IMR-90 (cell line): Measurements from ENCODE around the gene CABP7. TPM values are rescaled to one million over a fixed set of nuclear protein-coding genes. Genes with fewer than 3 reads are reported as not detected.

Source experiments
- ATAC-seq: fragments of 200-7000 bp; cut with Tn5 transposase; 2 replicates; pipeline ENCODE4 v1.9.1; 2020; ENCODE audit warnings: low read depth, mild to moderate bottlenecking, moderate library complexity
- BruUV-seq: library from RNA; stranded (reverse); fragments of 400-500 nt; replicated peaks from 2 replicates; lab custom pipeline; 2021; lab: Mats Ljungman, UMichigan
- CTCF ChIA-PET: fragments of 300-600 bp; formaldehyde crosslinking; extraction: SDS; loops from one replicate; lab custom pipeline; 2021; ENCODE audit warnings: antibody characterized with exemption; lab: Yijun Ruan, JAX
- POLR2A ChIA-PET: fragments of 300-600 bp; sonication (Branson Sonifier 250); formaldehyde crosslinking; loops from one replicate; lab custom pipeline; 2022; ENCODE audit warnings: antibody characterized with exemption; ENCODE audit not compliant: unreplicated experiment; lab: Charles Lee
- DNase-seq: peaks from one replicate; pipeline ENCODE4 v3.0.0; 2013
- H2AFZ ChIP-seq: replicated peaks from 2 replicates; pipeline ENCODE3; 2013; ENCODE audit warnings: low read length, mild to moderate bottlenecking; ENCODE audit not compliant: poor library complexity
- H2AK5ac ChIP-seq: 2 replicates; pipeline ENCODE4 v1.6.1; 2013; ENCODE audit warnings: low read depth, low read length, inconsistent platforms
- H2AK9ac ChIP-seq: replicated peaks from 2 replicates; pipeline ENCODE3; 2013; ENCODE audit warnings: mild to moderate bottlenecking, low read depth, low read length, moderate library complexity; ENCODE audit not compliant: poor library complexity
- H2BK120ac ChIP-seq: 2 replicates; pipeline ENCODE4 v1.6.1; 2013; ENCODE audit warnings: low read depth, low read length, inconsistent platforms
- H2BK15ac ChIP-seq: 3 replicates; pipeline ENCODE4 v1.6.1; 2013; ENCODE audit warnings: low read depth, low read length, inconsistent platforms
- H2BK20ac ChIP-seq: 2 replicates; pipeline ENCODE4 v1.6.1; 2013; ENCODE audit warnings: low read depth, mild to moderate bottlenecking, inconsistent platforms, low read length, moderate library complexity
- H2BK5ac ChIP-seq: 2 replicates; pipeline ENCODE4 v1.6.1; 2013; ENCODE audit warnings: mild to moderate bottlenecking, low read depth, low read length, inconsistent platforms; ENCODE audit not compliant: poor library complexity, severe bottlenecking
- H3K14ac ChIP-seq: replicated peaks from 2 replicates; pipeline ENCODE4 v1.6.1; 2013; ENCODE audit warnings: low read depth, low read length, inconsistent platforms
- H3K18ac ChIP-seq: 2 replicates; pipeline ENCODE4 v1.6.1; 2013; ENCODE audit warnings: low read depth, low read length, control low read depth
- H3K23ac ChIP-seq: 2 replicates; pipeline ENCODE4 v1.6.1; 2013; ENCODE audit warnings: low read depth, low read length, inconsistent platforms
- H3K27ac ChIP-seq: 2 replicates; pipeline ENCODE4 v1.5.1; 2013; ENCODE audit warnings: mild to moderate bottlenecking, control low read depth, low read length; ENCODE audit not compliant: insufficient read depth
- H3K27me3 ChIP-seq: 2 replicates; pipeline ENCODE4 v1.6.1; 2013; ENCODE audit warnings: low read length; ENCODE audit not compliant: control insufficient read depth, insufficient read depth
- H3K36me3 ChIP-seq: 2 replicates; pipeline ENCODE4 v1.6.1; 2013; ENCODE audit warnings: low read length, mixed read lengths; ENCODE audit not compliant: control insufficient read depth, insufficient read depth
- H3K4ac ChIP-seq: 2 replicates; pipeline ENCODE4 v1.6.1; 2013; ENCODE audit warnings: low read depth, low read length, inconsistent platforms
- H3K4me1 ChIP-seq: 2 replicates; pipeline ENCODE4 v1.6.1; 2013; ENCODE audit warnings: low read length, mixed read lengths; ENCODE audit not compliant: control insufficient read depth, insufficient read depth
- H3K4me2 ChIP-seq: 2 replicates; pipeline ENCODE4 v1.6.1; 2013; ENCODE audit warnings: low read depth, mild to moderate bottlenecking, control low read depth, low read length, moderate library complexity
- H3K4me3 ChIP-seq: 2 replicates; pipeline ENCODE4 v1.5.1; 2013; ENCODE audit warnings: low read depth, mild to moderate bottlenecking, control low read depth, low read length, moderate library complexity; ENCODE audit not compliant: insufficient read depth
- H3K56ac ChIP-seq: 2 replicates; pipeline ENCODE4 v1.6.1; 2013; ENCODE audit warnings: low read length, inconsistent platforms; ENCODE audit not compliant: insufficient read depth; ENCODE audit errors: extremely low read depth
- H3K79me1 ChIP-seq, 2 experiments: 2 replicates each; pipeline ENCODE4 v1.6.1; 2013; ENCODE audit warnings: low read length in 2 of 2, inconsistent platforms in 1 of 2, low read depth in 1 of 2
- H3K9ac ChIP-seq: 2 replicates; pipeline ENCODE4 v1.6.1; 2013; ENCODE audit warnings: low read depth, low read length, control low read depth
- H3K9me1 ChIP-seq: 2 replicates; pipeline ENCODE4 v1.6.1; 2013; ENCODE audit warnings: low read length, inconsistent platforms; ENCODE audit not compliant: insufficient read depth
- H3K9me3 ChIP-seq: 2 replicates; pipeline ENCODE4 v1.6.1; 2013; ENCODE audit warnings: low read length; ENCODE audit not compliant: control insufficient read depth, insufficient read depth
- H4K20me1 ChIP-seq: 2 replicates; pipeline ENCODE4 v1.6.1; 2013; ENCODE audit warnings: low read length, inconsistent platforms; ENCODE audit not compliant: insufficient read depth
- H4K5ac ChIP-seq: 2 replicates; pipeline ENCODE4 v1.6.1; 2013; ENCODE audit warnings: mild to moderate bottlenecking, low read depth, low read length, control low read depth
- H4K8ac ChIP-seq, 2 experiments: 2 replicates each; pipeline ENCODE4 v1.6.1; 2013; ENCODE audit warnings: low read depth in 2 of 2, low read length in 2 of 2, control low read depth in 1 of 2, inconsistent platforms in 1 of 2
- H4K91ac ChIP-seq: 2 replicates; pipeline ENCODE4 v1.6.1; 2013; ENCODE audit warnings: low read depth, low read length, inconsistent platforms; ENCODE audit not compliant: insufficient read depth
- CTCF ChIP-seq: conservative IDR thresholded peaks from 2 replicates; pipeline ENCODE4 v1.5.1; 2012; ENCODE audit warnings: mild to moderate bottlenecking, low read depth, low read length, improper control_type of control experiment
- ELK1 ChIP-seq: fragments of 150-350 bp; IDR thresholded peaks from 2 replicates; pipeline ENCODE4 v1.6.1; 2016; ENCODE audit warnings: low read depth, mild to moderate bottlenecking, low read length, moderate library complexity, borderline replicate concordance
- MAFK ChIP-seq: IDR thresholded peaks from 2 replicates; pipeline ENCODE4 v1.6.1; 2012; ENCODE audit warnings: low read depth, low read length, improper control_type of control experiment
- WGBS, 2 experiments: methylation state at CpG; one replicate each; pipeline versions ENCODE4 v1.1.5 to v1.1.7; 2013; ENCODE audit warnings: missing lambda C conversion rate in 2 of 2; ENCODE audit not compliant: insufficient read length in 1 of 2; ENCODE audit errors: extremely low coverage in 2 of 2; 5-methylcytosine and 5-hydroxymethylcytosine counted together
- dilution Hi-C: fragments of 300-500 bp; cut with HindIII; formaldehyde crosslinking; loops from one replicate; pipeline ENCODE4 v1.14.3; 2018; ENCODE audit warnings: low sequenced_read_pairs; ENCODE audit not compliant: unreplicated experiment
- in situ Hi-C: fragments of 300-500 bp; cut with MboI; formaldehyde crosslinking; loops from 3 replicates; pipeline ENCODE4 v1.14.3; 2019; ENCODE audit warnings: low sequenced_read_pairs, inconsistent platforms, mixed read lengths
- intact Hi-C: fragments of 100-400 bp; cut with micrococcal nuclease; formaldehyde crosslinking; loops from 2 replicates; pipeline ENCODE4 v1.10.0; 2022
- polyA plus RNA-seq, 3 experiments: library from polyadenylated mRNA; depleted of rRNA; stranded (reverse); fragments of >200 nt; gene quantifications; 2 replicates each; pipeline ENCODE4 v1.2.3, GENCODE V29; 2012; ENCODE audit warnings: low replicate concordance in 1 of 3
- total RNA-seq: library from RNA; depleted of rRNA; stranded (reverse); fragments of >200 nt; gene quantifications from 2 replicates; pipeline ENCODE4 v1.2.3, GENCODE V29; 2012

The CABP7 gene
- total and polyA plus RNA-seq, 2 of the 4 experiments (the other 2 are of a cell fraction), result under 0.01 to 0.03 TPM

GRCh38 chr22:29731058-29731850, 11.5 kb downstream of the CABP7 start:
- in situ Hi-C loops, result no loop called here
- no peak overlapping the region for H2AK5ac ChIP-seq
- no peak overlapping the region for H4K8ac ChIP-seq
- 80% methylated on average over 8 of the region's 18 CpGs; no CpG with 5 or more reads in 1 of the 2 experiments for WGBS, 2 experiments
- no peak overlapping the region for H3K14ac ChIP-seq
- H2BK20ac ChIP-seq, result no peak overlapping the region
- H2AFZ ChIP-seq, result no peak overlapping the region
- DNase-seq (no peak), ATAC-seq (no peak)
- H3K56ac ChIP-seq, result no peak overlapping the region
- no peaks in the 10 kb centered on the region for H3K9me3 ChIP-seq
- CTCF ChIA-PET, result no interaction called here
- no peak overlapping the region for H3K9ac ChIP-seq
- H3K4ac ChIP-seq, result no peak overlapping the region
- dilution Hi-C loops, result no loop called here
- H3K79me1 ChIP-seq, result no peaks in the 10 kb centered on the region
- no peak overlapping the region for H4K91ac ChIP-seq
- no peak overlapping the region for H4K5ac ChIP-seq
- no peak overlapping the region for H3K18ac ChIP-seq
- no peak overlapping the region for H2BK5ac ChIP-seq
- no peak overlapping the region for H2BK120ac ChIP-seq
- intact Hi-C loops, result no loop called here
- peaks cover 7% of the 10 kb centered on the region; the same call in 1 of the 2 replicates for H3K36me3 ChIP-seq
- POLR2A ChIA-PET, result no interaction called here
- no TSS peak for BruUV-seq
- H2AK9ac ChIP-seq, result no peak overlapping the region
- no peaks in the 10 kb centered on the region for H4K20me1 ChIP-seq
- H3K4me2 ChIP-seq, result no peak overlapping the region
- no peak for TF ChIP-seq MAFK
- TF ChIP-seq CTCF, result no peak
- no peak for TF ChIP-seq ELK1
- H3K4me1 ChIP-seq, result no peaks in the 10 kb centered on the region; the same call in 1 of the 2 replicates
- no peak overlapping the region for H3K4me3 ChIP-seq
- no peak overlapping the region for H3K23ac ChIP-seq
- H3K9me1 ChIP-seq, result no peaks in the 10 kb centered on the region
- no peak overlapping the region for H2BK15ac ChIP-seq
- no peak overlapping the region for H3K27ac ChIP-seq
- H3K27me3 ChIP-seq, result no peaks in the 10 kb centered on the region; the same call in 1 of the 2 replicates
